GM12873 (cell line): ENCODE data around the gene PRPF40A.

ENCODE experiments used
- CTCF ChIP-seq: IDR thresholded peaks from 2 replicates; pipeline ENCODE4 v1.5.1; 2012; ENCODE audit warnings: low read depth, mild to moderate bottlenecking, moderate library complexity, low read length, control low read depth; ENCODE audit not compliant: insufficient read depth; ENCODE audit errors: missing control alignments

The PRPF40A gene

GRCh38 chr2:152682663-152683062 is 34.6 kb downstream of the PRPF40A start:
- TF ChIP-seq CTCF = no peak

GRCh38 chr2:152678808-152679207 is 38.5 kb downstream of the PRPF40A start:
- TF ChIP-seq CTCF = no peak

- TF ChIP-seq CTCF = no peak
Observed at GRCh38 chr2:152676461-152676860, 40.8 kb downstream of the PRPF40A start.

GRCh38 chr2:152674334-152674733 is 42.9 kb downstream of the PRPF40A start:
- TF ChIP-seq CTCF = no peak

DNA sequence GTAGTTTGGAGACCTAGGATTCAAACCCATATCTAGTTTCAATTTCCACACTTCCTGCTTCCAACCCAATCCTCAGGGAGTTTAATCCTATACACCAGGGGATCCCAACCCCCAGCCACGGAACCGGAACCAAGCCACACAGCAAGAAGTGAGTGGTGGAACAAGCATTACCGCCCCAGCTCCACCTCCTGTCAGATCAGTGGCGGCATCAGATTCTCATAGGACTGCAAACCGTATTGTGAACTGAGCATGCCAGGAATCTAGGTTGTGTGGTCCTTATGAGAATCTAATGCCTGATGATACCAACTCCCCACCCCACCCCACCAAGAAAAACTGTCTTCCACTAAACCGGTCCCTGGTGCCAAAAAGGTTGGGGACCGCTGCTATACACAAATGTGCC is 52.5 kb downstream of the PRPF40A start:
- TF ChIP-seq CTCF = no peak

DNA sequence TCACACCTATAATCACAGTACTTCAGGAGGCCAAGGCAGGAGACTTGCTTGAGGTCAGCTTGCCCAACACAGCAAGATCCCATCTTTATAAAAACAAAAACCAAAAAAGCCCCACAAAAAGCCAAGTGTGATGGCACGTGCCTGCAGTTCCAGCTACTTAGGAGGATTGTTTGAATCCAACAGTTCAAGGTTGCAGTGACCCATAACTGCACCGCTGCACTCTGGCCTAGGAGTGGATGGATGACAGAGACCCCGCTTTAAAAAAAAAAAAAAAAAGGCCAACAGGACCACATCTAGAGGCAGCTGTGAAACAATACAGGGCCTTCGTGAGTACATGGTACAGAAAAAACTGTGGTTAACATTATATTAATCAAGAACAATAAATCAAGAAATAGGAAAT is 56.2 kb downstream of the PRPF40A start:
- no peak for TF ChIP-seq CTCF

- TF ChIP-seq CTCF = no peak
Observed at GRCh38 chr2:152658221-152658620, 59.0 kb downstream of the PRPF40A start.

DNA sequence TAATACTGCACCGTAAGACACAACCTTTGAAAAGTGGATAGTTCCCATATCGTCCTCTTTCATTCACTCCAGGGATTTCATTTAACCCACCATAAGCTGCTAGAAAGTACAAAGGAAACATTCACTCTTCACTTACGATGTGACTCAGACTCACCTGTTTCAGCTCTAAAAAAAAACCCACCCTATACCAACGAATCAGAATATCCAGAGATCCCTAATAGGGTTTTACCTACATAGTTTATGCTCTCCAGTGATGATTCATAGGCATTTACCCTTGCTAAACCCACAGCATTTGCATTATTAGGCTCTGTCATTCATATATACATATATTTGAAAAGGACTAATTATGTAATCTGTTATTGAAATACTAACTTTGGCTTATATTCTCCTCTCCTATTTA is 60.2 kb downstream of the PRPF40A start:
- no peak for TF ChIP-seq CTCF
